GM19351 (cell line): ENCODE measurements around the gene ZFHX3.

Source experiments
- ATAC-seq: cut with Tn5 transposase; IDR thresholded peaks from one replicate; pipeline ENCODE4 v1.9.1; 2021; ENCODE audit warnings: mild to moderate bottlenecking, moderate library complexity; ENCODE audit not compliant: unreplicated experiment

ZFHX3 gene

GRCh38 chr16:72911971-72912370 is 136.0 kb downstream of the ZFHX3 start:
- no peak for ATAC-seq

- ATAC-seq, result no peak
Observed at GRCh38 chr16:72910875-72911274, 137.1 kb downstream of the ZFHX3 start.

- ATAC-seq, result no peak
Observed at GRCh38 chr16:72910381-72910780, 137.5 kb downstream of the ZFHX3 start.

GRCh38 chr16:72909196-72909595 is 138.7 kb downstream of the ZFHX3 start:
- ATAC-seq, result no peak

DNA sequence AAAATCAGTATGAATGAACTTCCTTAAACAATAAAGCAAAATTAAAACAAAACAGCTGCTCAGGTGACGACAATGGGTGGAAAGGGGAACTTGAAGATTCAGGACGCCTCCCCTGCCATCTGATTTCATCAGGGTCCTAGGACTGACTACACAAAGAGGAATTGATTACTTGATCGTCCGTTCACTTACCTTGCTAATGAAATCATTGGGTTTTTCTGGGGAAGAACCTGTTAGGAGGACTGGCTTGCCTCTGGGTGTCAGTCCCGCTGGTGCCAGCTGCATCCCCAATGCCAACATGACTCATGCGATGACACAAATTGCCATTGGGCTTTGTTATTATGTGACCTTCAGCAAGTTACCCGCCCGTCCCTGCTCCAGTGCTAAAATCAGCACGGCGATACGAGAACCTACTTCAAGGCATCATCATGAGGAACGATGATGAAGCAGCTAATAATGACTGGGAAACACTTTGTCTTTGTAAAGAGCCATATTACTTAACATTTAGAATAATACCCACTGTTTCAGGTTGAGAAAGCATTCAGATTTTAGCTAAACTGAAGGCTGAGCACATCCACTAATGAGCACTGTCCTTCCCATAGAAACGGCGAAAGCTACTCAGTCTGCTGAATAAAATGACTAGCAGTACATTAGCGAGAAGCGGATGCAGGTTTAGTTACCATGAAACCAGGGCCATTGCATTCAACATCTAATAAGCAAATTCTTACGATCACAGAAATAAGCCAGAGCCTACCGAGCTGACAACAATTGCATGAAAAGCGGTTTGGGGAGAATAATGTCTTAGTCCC is 139.4 kb downstream of the ZFHX3 start:
- ATAC-seq, result no peak

DNA sequence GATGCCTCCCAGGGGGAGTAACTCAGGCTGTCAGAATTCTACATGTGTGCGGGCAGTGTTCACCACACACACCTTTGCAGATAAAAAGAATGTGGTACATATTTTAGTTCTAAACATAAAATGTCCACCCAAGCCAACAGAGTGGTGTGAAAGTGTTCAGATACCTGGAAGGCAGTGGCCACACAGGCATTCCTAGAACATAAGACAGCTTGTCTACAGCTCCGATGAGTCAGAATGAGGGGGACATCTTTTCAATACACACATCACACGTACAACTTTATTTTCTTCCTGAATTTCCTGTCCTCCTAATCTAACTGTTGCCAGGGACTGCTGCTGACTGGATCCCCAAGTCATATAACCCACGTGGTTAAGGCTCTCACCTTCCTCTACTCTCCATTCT is 142.3 kb downstream of the ZFHX3 start:
- no peak for ATAC-seq

DNA sequence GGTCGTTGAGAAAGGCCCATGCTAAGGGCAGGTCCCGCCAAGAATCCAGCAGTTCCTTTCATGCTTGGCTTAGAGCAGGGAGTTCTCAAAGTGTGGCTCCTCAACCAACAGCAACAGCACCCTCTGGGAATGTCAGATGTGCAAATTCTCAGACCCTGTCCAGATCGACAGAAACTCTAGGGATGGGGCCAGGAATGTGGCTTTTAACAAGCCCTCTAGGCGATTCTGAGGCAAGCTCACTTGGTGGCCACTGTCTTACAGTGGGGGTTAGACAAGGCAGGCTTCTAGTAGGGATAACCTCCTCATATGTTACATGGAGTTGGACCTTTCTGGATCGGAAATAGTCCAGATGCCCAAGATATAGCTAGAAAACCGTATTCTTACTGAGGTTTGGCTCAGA is 144.8 kb downstream of the ZFHX3 start:
- no peak for ATAC-seq

- ATAC-seq, result no peak
Observed at GRCh38 chr16:72902206-72902605, 145.7 kb downstream of the ZFHX3 start.

DNA sequence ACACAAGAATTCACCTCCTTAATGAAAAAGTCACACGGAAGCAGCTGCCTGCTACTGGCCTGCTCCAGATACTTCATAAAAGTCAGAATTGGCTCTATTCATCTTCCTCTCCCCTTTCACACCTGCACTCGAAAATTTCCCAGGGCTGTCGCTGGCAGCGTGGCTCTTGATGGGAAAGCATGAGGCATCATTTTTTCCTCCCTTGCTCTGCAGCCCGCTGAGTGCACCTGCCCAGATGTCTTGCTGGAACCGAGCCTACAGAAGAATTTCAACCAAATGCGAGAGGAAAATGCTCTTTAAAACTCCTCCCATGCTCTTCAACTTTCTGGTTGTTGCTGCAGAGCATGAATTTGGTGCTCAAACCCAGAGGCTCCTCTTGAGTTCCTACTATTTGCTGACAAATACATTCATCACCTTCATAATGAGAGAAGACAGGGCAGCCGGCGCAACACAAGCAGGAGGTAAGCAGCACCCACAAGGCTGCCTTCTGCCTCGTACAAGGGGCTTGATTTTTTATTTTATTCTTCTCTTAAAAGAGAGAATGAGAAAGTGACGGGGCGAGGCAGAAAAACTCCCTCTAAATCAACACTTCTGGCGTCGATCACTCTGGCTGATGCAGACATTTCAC is 146.8 kb downstream of the ZFHX3 start:
- ATAC-seq, result no peak

DNA sequence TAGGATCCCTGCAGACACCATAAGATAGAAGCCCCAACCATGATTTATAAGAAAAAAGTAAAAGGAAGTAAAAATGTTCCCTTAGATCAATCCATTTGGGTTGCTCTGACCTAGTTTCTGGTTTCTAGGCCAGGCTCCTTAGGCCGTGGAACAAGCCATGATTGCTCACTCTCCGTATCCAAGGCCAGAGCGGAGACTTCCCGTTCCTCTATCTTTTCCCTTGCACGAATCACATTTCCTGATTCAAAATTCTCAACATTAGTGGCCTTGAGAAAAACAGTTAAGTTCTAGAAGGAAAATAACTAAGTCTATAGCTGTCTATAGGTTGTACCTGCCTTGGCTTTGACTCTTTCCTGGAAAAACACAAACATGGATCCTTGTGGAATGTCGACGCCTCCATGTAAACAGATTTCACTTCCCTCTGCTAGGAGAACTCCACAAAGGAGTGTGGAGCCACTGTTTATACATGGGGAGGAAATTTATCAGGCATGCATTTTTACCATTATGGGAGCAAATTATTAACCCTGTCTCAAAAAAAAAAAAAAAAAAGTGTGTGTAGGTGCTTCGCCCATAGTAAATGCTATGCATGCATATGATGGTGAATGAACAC is 149.6 kb downstream of the ZFHX3 start:
- no peak for ATAC-seq

DNA sequence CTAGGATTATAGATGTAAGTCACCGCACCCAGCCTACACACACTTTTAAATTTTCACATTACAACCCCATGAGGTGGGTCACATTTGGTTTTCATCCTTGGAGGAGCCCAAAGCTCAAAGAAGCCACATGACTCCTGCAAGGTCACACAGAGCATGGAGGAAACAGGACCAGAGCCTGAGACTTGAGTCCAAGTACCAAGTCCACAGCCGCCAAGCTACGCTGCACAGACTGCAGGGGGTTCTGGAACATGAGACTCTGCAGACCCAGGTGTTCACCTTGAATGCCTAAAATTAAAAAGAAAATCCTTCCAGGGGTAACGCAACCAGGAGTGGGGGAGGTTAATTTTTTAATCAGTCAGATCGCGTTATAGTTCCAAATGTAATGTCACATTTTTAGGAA is 150.2 kb downstream of the ZFHX3 start:
- ATAC-seq, result no peak

DNA sequence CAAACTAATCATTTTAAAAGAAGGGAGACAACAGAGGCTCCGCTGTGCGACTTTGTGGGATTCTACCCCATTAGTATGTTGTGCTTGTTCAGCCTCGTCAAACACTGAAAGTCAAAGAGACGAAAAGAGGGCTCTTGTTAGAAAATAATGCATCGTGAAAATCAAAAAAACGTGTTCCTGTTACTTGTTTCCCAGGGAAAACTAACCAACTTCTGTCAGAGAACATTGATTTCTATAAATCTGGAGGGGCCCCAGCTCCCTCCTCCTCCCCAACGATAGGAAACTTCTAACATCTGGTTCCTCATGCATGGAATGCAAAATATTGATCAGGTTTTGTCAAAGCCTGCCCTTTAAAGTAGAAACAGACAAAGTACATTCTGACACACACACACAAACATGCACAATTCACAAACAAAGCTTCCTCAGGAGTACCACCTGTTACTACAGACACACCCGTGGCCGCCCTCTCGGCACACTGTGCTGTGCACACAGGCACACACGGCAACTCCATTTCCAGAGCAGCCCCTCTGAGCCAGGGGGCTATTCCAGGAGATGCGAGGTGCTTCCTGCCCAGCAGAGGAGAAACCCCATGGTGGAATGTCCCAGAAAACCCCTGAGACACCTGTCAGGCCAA is 151.3 kb downstream of the ZFHX3 start:
- no peak for ATAC-seq

DNA sequence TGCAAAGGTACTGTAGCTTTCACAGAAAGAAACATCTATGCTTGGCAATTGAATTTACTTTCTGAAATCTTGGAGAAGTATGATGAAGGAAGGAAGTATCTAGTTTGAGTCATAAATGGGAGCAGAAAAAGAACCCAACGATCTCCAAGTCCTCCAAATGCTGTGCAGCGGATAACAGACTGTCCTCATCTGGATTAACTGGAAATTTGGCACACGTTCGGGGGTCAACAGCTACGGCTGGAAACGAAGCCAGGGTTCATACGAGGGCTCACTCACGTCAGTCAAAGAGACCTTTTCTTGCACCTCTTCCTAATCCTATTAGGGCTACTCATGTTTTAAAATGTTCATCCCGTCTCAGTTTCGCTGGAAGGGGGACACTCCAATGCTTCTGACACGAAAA is 152.0 kb downstream of the ZFHX3 start:
- ATAC-seq, result no peak

DNA sequence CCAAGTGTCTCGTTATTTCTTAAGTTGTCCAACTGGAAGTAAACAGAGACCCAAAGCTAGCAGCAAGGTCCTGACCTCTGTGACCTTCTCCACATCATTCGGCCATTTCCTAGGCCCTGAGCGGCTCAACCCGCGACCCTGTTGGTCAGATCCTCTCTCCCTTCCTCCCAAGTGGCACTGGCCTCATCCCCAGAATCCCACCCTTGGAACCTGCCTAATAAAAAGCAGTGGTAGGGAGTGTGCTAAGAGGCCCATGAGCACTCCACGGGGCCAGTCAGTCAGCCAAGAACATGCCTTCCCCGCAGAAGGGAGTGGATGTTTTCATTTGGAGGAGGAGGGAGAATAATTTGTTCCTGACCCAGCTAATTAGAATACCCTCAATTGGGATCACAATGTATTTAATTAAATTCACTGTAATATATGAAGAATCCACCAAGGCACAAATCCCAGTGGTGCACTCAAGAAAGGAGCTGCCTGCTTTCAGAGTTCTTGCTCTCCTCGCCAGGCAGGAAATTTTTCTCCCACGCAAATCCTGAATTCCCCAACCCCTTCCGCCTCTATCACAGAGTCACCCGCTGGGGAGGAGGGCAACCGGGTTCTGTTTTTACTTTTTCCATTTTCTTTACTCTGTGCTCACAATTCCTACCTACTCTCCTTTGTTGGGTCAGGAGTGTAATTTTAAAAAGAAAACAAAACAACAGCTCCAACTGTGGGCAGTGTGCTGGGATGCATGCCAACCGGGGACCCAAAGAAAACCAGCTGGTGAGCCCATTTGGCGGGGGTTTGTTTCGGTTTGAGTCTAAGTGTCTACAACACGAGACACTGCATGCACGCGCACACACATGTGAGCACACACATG is 153.4 kb downstream of the ZFHX3 start:
- no peak for ATAC-seq

DNA sequence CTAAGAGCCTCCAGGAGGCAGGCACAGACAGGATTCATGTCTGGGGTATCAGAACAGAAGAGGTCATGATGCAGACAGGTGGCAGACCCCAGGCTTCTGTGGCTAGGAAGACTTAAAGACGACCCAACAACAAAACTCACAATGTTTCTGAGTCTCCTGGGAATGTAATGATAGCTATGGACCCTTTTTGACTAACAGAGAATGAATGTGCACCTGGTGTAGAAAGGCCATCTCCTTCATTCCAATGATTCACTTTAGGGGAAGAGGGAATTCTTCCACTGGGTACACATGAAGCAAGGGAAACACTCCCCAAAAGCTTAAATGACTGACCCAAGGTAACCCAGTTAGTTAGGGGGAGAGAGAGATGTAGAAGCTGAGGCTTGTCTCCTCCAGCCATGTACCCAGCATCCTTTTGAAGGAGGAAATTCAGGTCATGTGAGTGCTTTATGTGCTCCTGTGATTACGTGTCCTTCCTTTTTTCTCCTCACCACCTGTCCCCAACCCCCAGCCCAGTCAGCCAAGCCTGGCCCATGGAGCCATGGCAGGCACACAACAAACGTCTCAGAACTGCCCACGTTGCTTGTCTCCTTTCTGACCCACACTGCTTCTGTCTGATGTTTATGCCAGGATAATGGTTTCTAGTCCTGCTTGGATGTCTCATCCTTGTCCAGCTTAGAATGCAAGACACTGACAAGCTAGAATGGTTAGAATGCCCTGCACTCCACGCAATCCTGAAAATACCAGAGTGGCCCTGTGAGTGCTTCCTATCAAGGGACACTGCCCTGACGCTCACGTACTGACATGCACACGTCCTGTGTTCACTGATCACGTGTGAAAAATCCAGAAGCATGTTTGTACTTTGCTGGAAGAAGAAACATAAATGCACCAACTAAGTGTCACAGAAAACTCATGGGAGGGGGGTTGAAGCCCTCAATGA is 156.4 kb downstream of the ZFHX3 start:
- ATAC-seq, result no peak

GRCh38 chr16:72890587-72890986 is 157.3 kb downstream of the ZFHX3 start:
- no peak for ATAC-seq

GRCh38 chr16:72889616-72890582 is 158.0 kb downstream of the ZFHX3 start:
- no peak for ATAC-seq

DNA sequence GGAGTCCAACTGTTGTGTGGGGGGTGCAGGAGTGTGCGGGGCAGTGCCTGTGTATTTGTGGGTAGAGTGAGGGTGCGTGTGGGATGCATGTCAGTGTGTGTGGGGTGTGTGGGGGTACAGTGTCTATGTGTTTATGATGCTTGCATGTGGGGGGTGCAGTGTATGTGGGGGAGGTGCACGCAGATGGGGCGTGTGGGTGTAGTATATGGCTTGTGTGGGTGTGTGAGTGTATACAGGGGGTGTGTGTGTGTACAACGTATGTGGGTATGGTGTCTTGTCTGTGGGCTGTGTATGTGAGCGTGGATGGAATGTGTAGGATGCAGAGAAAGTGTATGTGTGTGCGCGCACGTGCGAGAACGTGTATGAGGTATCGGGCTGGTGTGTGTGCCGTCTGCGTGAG is 160.4 kb downstream of the ZFHX3 start:
- ATAC-seq, result no peak
